Left colon (tissue), 2 donors: ENCODE results near the gene STAMBPL1. TPM values are rescaled to one million over a fixed set of nuclear protein-coding genes. Genes with fewer than 3 reads are reported as not detected.
"Not testable (repeated sequence)": the region's sequence is repeated elsewhere in the genome, so short reads cannot be mapped to it uniquely, and the experiment has no call there.

ENCODE experiments used
- ATAC-seq: fragments of 200-7000 bp; cut with Tn5 transposase; one replicate; pipeline ENCODE4 v1.9.1; 2020; ENCODE audit warnings: mild to moderate bottlenecking, moderate library complexity
- DNase-seq, 2 donors: peaks; one replicate each; pipeline ENCODE4 v3.0.0-alpha.2; 2020
- intact Hi-C, 2 donors: fragments of 100-400 bp; cut with DNase I in 1 of 2; cut with micrococcal nuclease in 1 of 2; formaldehyde crosslinking; loops; one replicate each; pipeline versions ENCODE4 v1.11.2 to v1.14.0; 2022; cut with DNase I, micrococcal nuclease
- total RNA-seq, 2 donors: library from RNA; stranded (reverse); fragmentation: NEBNext Ultra II Directional; extraction: Animal tissue kit (Norgen Biotek cat#: 25700); gene quantifications; one replicate each; pipeline ENCODE4 v1.2.1, GENCODE V29; 2021
- donor health status: DM: no; HTN: no; CAD: no.
- donor health status: DM: yes; HTN: yes; CAD: no.

STAMBPL1 gene
- total RNA-seq, 2 donors from 2014 or later, result 14.8 to 22.4 TPM

- DNase-seq (no peak), ATAC-seq (no peak)
- intact Hi-C loops, result no loop called here
Measured at GRCh38 chr10:88911116-88911515, 31.1 kb downstream of the STAMBPL1 start.

- DNase-seq (no peak), ATAC-seq (no peak)
- intact Hi-C loops, result no loop called here
Measured at GRCh38 chr10:88911851-88912250, 31.8 kb downstream of the STAMBPL1 start.

- intact Hi-C loops, result no loop called here
- DNase-seq (no peak), ATAC-seq (peak; percentile 64)
Measured at GRCh38 chr10:88913127-88913526, 33.1 kb downstream of the STAMBPL1 start.

GRCh38 chr10:88913788-88914187 is 33.7 kb downstream of the STAMBPL1 start:
- ATAC-seq (no peak), DNase-seq (no peak)
- intact Hi-C loops, result no loop called here

- intact Hi-C loops, result no loop called here
- DNase-seq (no peak), ATAC-seq (no peak)
Measured at GRCh38 chr10:88915781-88916180, 35.7 kb downstream of the STAMBPL1 start.

DNA sequence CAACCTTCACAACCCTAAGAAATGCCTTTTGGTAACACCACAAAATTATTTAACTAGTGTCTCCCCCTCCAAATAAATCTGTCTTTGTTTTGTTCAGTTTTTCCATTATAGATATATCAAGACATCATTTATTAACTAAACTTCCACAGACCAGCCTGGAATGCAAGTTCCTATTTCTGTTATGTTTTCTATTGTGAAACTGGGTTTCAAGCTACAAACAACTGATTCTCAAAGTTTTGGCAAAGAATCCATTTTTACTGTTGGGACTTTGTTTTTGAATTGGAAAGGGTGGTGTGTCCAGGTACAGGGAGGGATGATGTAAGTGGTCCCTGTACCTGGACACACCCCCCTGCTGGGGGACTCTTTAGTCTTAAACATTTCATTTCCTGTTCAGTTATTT is 36.2 kb downstream of the STAMBPL1 start:
- intact Hi-C loops, result no loop called here
- no peak for DNase-seq
- ATAC-seq, result no peak

DNA sequence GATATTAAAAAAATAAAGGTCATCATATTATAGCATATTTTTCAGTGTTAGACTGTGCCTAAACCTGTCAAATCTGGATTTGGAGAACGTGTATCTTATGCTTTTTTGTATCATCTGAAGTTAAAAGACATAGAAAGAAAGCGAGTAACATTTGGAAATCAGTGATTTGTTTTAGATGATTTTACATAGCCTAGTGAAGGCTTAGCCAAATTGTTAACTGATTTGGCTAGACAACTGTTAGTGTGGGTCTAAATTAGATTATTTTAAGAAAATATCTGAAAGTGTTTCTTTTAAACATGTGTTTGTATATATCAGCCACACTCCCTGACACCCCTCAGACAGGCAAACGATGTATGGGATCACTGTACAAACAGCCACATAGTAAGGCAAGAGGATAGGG is 36.9 kb downstream of the STAMBPL1 start:
- ATAC-seq (no peak), DNase-seq (no peak)
- intact Hi-C loops, result no loop called here

DNA sequence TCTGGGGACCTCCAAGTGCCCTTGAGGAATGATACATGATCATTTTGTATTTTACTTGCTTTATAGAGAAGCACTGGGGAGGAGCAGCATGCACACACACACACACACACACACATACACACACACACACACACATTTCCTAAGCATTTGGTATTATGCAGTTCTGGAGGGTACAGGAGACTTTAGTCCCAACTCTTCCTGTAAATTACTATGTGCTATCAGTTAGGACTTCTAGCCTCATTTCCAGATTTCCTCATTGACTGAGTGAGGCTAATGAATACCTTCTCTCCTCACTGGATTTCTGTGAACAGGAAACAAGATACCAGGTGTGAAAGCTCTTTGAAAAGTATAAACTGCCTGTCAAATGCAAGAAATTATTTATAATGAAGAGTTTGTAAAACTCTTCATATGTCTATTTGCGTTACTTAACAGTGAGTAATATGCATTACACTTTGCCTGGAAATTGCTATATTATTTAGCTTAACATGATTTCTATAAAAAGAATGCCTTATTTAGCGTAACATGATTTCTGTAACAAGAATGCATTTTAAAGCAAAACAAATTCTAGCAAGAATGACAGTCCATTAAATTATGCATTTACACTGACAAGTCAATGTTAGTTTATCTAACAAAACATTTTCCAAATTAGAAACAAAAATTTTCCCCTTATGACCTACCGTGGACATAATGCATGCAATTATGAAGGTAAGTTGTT is 38.3 kb downstream of the STAMBPL1 start:
- intact Hi-C loops, result no loop called here
- ATAC-seq (no peak), DNase-seq (no peak)

DNA sequence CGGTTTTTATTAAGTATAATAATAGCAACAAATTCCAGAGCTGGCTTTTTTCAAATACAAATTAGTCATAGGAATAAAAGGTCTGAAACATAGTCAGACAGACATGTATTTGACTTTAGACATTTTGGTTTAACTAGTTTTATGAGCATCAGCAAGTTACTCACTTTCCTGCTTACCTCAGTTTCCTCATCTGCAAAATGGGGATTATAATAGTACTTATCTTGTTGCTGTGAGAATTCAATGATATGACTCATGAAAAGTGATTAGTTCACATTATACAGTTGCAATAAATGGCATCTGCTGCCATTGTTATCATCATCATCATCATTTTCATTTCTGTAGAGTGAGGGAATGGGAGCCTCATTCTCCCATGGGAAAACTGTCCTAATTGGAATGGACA is 39.0 kb downstream of the STAMBPL1 start:
- ATAC-seq, result no peak
- DNase-seq, result no peak
- intact Hi-C loops, result no loop called here

DNA sequence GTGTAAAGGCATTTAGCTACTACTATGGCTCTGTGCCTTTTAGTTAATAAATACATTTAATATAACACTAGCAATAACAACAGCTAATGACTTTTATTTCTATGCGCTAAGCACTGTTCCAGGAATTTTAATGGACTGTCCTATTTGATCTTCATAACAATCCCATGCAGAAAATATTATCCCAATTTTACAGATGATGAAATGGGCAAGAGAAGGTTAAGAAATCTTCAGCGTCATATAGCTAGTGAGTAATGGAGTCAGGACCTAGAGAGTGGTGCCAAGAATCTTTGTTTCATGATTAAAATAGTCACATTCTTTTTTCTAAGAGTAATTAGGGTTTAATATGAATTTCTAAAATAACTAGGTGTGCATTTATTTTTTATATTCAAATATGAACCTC is 40.2 kb downstream of the STAMBPL1 start:
- ATAC-seq (no peak), DNase-seq (no peak)
- intact Hi-C loops, result no loop called here

DNA sequence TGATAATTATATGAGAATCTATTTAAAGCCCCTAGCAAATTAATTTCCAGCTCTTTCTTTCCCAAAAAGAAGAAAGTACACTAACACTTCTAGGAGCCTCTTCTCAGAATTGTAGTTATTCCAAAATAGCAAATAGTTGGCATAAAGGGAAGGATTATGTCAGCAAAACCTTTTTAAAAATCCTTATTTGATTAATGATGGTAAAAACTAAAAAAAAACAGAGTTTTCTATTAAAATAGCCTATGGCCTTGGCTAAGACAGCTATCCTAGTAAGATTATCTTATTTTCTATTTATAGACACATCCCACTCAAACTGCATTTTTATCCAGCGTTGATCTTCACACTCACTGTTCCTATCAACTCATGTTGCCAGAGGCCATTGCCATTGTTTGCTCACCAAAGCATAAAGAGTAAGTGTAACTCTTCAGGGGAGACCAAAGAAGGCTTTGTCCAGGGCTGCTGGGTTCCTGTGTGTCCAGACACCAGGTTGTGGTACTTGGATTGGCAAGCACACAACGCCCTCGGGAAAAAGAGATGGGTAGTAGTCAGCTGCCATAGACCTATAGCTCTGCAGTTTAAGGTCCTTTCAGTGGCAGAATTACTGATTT is 41.0 kb downstream of the STAMBPL1 start:
- ATAC-seq (no peak), DNase-seq (no peak)

GRCh38 chr10:88922041-88922440 is 42.0 kb downstream of the STAMBPL1 start:
- ATAC-seq (no peak), DNase-seq (no peak)
- intact Hi-C loops, result no loop called here

More for the DNA sequence above, 41.0 kb downstream of the STAMBPL1 start:
- intact Hi-C loops, result no loop called here

- ATAC-seq (no peak), DNase-seq (no peak)
- intact Hi-C loops, result no loop called here
Measured at GRCh38 chr10:88923520-88923919, 43.5 kb downstream of the STAMBPL1 start.

DNA sequence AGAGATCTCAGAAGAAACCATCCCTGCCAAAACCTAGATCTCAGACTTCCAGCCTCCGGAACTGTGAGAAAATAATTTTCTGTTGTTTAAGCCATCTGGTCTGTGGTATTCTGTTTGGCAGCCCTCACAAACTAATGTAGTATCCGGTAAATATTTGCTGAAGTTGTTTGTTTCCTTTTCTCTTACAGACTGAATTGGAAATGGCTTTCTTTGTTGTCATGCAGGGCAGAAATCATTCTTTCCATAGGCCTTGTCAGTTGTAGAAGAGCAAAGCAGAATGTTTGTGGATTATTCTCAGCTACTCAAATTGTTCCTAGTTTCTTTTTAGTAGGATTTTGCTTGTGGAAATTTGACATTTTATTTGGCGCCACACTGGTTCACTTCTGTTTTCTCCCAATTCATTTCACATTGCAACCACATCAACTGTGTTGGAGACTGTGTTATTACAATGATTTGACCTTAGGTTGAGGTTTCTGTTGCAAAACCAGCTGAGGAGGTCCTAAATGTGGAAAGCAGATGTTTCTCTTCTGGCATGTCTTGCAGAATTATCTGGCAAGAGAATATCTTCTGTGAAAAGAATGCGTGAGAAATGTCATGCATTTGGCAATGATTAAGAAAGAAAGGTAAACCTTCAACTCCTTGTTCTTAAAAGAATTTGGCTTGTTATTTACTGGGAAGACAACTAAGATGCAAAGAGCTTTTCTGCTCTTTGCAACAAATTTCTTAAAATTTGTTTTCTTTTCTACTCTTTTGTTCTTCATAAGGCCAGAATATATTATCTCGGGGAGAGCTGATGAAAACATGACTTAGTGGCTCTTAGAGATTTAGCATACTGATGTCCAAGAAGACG is 46.7 kb downstream of the STAMBPL1 start:
- intact Hi-C loops, result no loop called here
- DNase-seq (no peak), ATAC-seq (no peak)

GRCh38 chr10:88927416-88927690 is 47.3 kb downstream of the STAMBPL1 start:
- intact Hi-C loops, result no loop called here
- ATAC-seq, result no peak

DNA sequence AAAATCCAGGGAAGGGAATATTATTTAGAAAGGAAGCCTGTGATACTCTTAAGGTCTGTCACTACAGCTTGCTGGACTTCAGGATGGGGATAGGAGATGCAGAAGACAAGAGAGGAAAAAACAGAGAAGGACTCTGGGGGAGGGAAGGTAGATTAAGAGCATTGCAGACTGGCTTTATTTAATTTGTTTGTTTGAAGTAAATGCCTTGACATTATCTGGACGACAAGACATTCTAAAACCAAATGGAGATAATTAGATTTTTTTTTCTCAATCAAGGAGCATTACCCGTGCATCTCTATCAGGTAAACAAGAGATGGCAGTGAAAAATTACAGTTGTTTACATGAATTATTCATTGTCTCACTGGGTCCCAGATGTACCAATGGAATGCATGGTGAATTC is 48.2 kb downstream of the STAMBPL1 start:
- DNase-seq (no peak), ATAC-seq (no peak)
- intact Hi-C loops, result no loop called here

More at GRCh38 chr10:88927416-88927690, 47.3 kb downstream of the STAMBPL1 start:
- DNase-seq, result no peak

- intact Hi-C loops, result loop anchor here (5.0 to 10.0 kb wide), 2 partner anchors 97 to 286 kb away; no protein-coding TSS in a partner anchor
- no peak for ATAC-seq
- no peak for DNase-seq
Measured at GRCh38 chr10:88931548-88931947, 51.5 kb downstream of the STAMBPL1 start.

- intact Hi-C loops, result loop anchor here (2.0 to 10.0 kb wide), 3 partner anchors 97 to 285 kb away; no protein-coding TSS in a partner anchor
- not testable (repeated sequence) for ATAC-seq
Measured at GRCh38 chr10:88932029-88932428, 52.0 kb downstream of the STAMBPL1 start.

DNA sequence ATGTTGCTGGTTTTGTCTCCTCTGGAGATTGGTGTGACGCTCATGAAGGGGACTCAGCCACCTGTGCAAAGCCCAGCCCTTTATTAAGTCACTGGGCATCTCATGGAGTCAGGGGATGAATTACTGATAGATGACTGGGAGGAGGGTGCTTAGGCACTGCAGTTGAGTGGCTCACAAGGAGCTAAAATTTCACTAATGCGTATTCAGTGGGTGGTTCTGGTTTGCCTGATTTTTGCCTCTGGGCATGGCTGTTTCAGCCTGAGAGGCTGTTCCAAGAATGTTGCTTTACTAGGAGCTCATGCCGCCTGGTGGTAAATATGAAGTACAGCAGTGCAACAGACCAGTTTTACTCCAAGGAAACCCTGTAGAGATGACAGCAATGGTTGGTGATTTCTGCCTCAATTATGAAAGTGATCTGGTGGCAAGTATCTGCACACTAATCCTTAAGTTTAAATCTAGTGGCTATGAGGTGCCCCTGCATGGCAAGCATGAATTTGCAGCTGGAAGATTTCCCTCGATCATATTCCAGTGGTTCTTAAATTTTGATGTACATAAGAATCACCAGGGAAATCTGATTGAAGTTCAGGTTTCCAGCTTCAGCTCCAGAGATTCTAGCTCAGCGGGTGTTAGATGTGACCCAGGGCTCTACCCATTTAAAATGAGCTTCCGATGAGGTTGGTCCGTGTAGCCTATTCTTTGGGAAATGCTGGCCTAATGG is 52.7 kb downstream of the STAMBPL1 start:
- intact Hi-C loops, result loop anchor here (2.0 to 10.0 kb wide), 3 partner anchors 98 to 285 kb away; no protein-coding TSS in a partner anchor
- ATAC-seq, result peak; percentile 75

More at GRCh38 chr10:88932029-88932428, 52.0 kb downstream of the STAMBPL1 start:
- DNase-seq, result not testable (repeated sequence)

More for the DNA sequence above, 52.7 kb downstream of the STAMBPL1 start:
- peak; percentile 32 to 49 for DNase-seq
